PFSK-1 (cell line): ENCODE measurements around the gene C19orf44.

Experiments
- FOXP2 ChIP-seq: optimal IDR thresholded peaks from 2 replicates; pipeline ENCODE3; 2011; ENCODE audit warnings: borderline replicate concordance, control low read depth, inconsistent platforms; ENCODE audit not compliant: insufficient read depth; ENCODE audit errors: extremely low read length, extremely low read depth
- POLR2AphosphoS5 ChIP-seq: IDR thresholded peaks from 2 replicates; pipeline ENCODE4 v1.6.1; 2012; ENCODE audit warnings: low read depth, mild to moderate bottlenecking, control low read depth, low read length, moderate library complexity
- REST ChIP-seq, 2 experiments: IDR thresholded peaks; 2 replicates each; pipeline versions ENCODE4 v1.6.1 to v1.8.0; 2011 to 2012; ENCODE audit warnings: low read depth in 2 of 2, low read length in 2 of 2, control low read depth in 1 of 2, inconsistent platforms in 1 of 2, mild to moderate bottlenecking in 1 of 2, moderate library complexity in 1 of 2; ENCODE audit not compliant: insufficient read depth in 1 of 2
- SIN3A ChIP-seq: IDR thresholded peaks from 2 replicates; pipeline ENCODE4 v1.6.1; 2012; ENCODE audit warnings: mild to moderate bottlenecking, low read length, moderate library complexity, borderline replicate concordance; ENCODE audit not compliant: insufficient read depth
- TAF1 ChIP-seq: IDR thresholded peaks from 2 replicates; pipeline ENCODE4 v1.6.1; 2012; ENCODE audit warnings: low read length, control low read depth, borderline replicate concordance; ENCODE audit not compliant: insufficient read depth

C19orf44 gene

GRCh38 chr19:16467581-16467980 lies 28.6 kb upstream of the C19orf44 start:
- TF ChIP-seq REST (IDR thresholded peaks at IDR 0.05; ENCODE audit: insufficient read depth in 1 of 2, low read depth in 2 of 2, low read length in 2 of 2): no peak
- no peak for TF ChIP-seq TAF1
- no peak for TF ChIP-seq SIN3A
- no peak for TF ChIP-seq POLR2AphosphoS5
- TF ChIP-seq FOXP2: no peak

GRCh38 chr19:16470541-16470910 lies 25.7 kb upstream of the C19orf44 start:
- no peak for TF ChIP-seq FOXP2
- TF ChIP-seq SIN3A: no peak
- no peak for TF ChIP-seq TAF1
- TF ChIP-seq REST (IDR thresholded peaks at IDR 0.05; ENCODE audit: insufficient read depth in 1 of 2, low read depth in 2 of 2, low read length in 2 of 2): no peak
- no peak for TF ChIP-seq POLR2AphosphoS5

- TF ChIP-seq POLR2AphosphoS5 (no peak), SIN3A (no peak), REST (IDR thresholded peaks at IDR 0.05; ENCODE audit: insufficient read depth in 1 of 2, low read depth in 2 of 2, low read length in 2 of 2) (no peak), FOXP2 (no peak), TAF1 (no peak)
These were observed 25.0 kb upstream of the C19orf44 start for GRCh38 chr19:16470911-16471811.

- no peak for TF ChIP-seq SIN3A
- TF ChIP-seq REST (IDR thresholded peaks at IDR 0.05; ENCODE audit: insufficient read depth in 1 of 2, low read depth in 2 of 2, low read length in 2 of 2): no peak
- no peak for TF ChIP-seq TAF1
- no peak for TF ChIP-seq FOXP2
- TF ChIP-seq POLR2AphosphoS5: no peak
These were observed 23.2 kb upstream of the C19orf44 start for GRCh38 chr19:16472992-16473391.

GRCh38 chr19:16473875-16474392 lies 22.3 kb upstream of the C19orf44 start:
- TF ChIP-seq TAF1 (no peak), FOXP2 (no peak), POLR2AphosphoS5 (no peak), REST (IDR thresholded peaks at IDR 0.05; ENCODE audit: insufficient read depth in 1 of 2, low read depth in 2 of 2, low read length in 2 of 2) (no peak), SIN3A (no peak)
